Renal cortex interstitium (tissue), 11 donors: Measurements from ENCODE around the gene POTEJ. TPM values are rescaled to one million over a fixed set of nuclear protein-coding genes. Genes with fewer than 3 reads are reported as not detected.
"Not testable (repeated sequence)": the region's sequence is repeated elsewhere in the genome, so short reads cannot be mapped to it uniquely, and the experiment has no call there.

ENCODE experiments used
- DNase-seq, 11 donors: peaks; one replicate each; pipeline ENCODE4 v3.0.0-alpha.2; 2013; ENCODE audit warnings: low read depth in 9 of 11, low spot score in 4 of 11; ENCODE audit errors: extremely low read depth in 1 of 11
- polyA plus RNA-seq, 3 donors: library from polyadenylated mRNA; unstranded; fragments of 120-200 nt; gene quantifications; one replicate each; pipeline ENCODE4 v1.2.1, GENCODE V29; 2013; ENCODE audit not compliant: insufficient read length in 3 of 3

The POTEJ gene
- polyA plus RNA-seq, 3 donors = 0.04 TPM; not detected in 2

GRCh38 chr2:130703250-130703649 is 92.0 kb downstream of the POTEJ start:
- not testable (repeated sequence) for DNase-seq

Other genes with a start within 250 kb of the POTEJ start
- under 1 TPM; 0.11 to 0.19 (median 0.17) TPM for gene POTEI, start 102.1 kb upstream of the POTEJ start, polyA plus RNA-seq
- gene CFC1B, start 90.2 kb upstream of the POTEJ start, polyA plus RNA-seq = not detected
- gene CFC1, start 11.9 kb upstream of the POTEJ start, polyA plus RNA-seq = not detected
- gene GPR148, start 117.6 kb downstream of the POTEJ start, polyA plus RNA-seq = not detected
- under 1 TPM; 0.03 to 0.06 (median 0.03) TPM for gene AMER3, start 144.1 kb downstream of the POTEJ start, polyA plus RNA-seq
- gene ARHGEF4, start 225.5 kb downstream of the POTEJ start, polyA plus RNA-seq = 1 to 10 TPM; 5.3 to 8.4 (median 8.3) TPM